Measurements from ENCODE around the gene SH3BP1.

DNA sequence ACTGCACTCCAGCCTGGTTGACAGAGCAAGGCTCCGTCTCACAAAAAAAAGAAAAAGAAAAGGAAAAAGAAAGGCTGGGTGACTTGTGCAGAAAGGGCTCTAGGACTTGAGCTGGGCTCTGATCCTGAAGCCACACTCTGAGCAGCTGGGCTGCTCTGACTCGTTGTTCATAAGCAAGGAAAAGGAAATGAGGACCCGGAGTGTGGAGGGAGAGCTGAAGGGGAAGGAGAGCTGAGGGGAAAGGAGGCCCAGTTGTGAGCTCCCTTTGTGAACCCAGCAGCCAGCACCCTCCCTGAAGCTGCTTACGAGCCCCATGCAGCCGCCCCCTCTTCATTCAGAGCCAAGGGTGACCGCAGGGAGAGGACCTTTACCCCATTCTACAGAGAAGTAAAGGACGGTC is 12.3 kb upstream of the SH3BP1 start:
- TF ChIP-seq YY1 (IDR thresholded peaks at IDR 0.05; ENCODE audit: low read depth) (no peak), TAF1 (IDR thresholded peaks at IDR 0.05; ENCODE audit: low read depth) (no peak), RAD21 (IDR thresholded peaks at IDR 0.05; ENCODE audit: low read depth) (no peak), CREB1 (IDR thresholded peaks at IDR 0.05; ENCODE audit: low read depth) (no peak), USF1 (IDR thresholded peaks at IDR 0.05) (no peak)
- TF ChIP-seq, protein P1, sequence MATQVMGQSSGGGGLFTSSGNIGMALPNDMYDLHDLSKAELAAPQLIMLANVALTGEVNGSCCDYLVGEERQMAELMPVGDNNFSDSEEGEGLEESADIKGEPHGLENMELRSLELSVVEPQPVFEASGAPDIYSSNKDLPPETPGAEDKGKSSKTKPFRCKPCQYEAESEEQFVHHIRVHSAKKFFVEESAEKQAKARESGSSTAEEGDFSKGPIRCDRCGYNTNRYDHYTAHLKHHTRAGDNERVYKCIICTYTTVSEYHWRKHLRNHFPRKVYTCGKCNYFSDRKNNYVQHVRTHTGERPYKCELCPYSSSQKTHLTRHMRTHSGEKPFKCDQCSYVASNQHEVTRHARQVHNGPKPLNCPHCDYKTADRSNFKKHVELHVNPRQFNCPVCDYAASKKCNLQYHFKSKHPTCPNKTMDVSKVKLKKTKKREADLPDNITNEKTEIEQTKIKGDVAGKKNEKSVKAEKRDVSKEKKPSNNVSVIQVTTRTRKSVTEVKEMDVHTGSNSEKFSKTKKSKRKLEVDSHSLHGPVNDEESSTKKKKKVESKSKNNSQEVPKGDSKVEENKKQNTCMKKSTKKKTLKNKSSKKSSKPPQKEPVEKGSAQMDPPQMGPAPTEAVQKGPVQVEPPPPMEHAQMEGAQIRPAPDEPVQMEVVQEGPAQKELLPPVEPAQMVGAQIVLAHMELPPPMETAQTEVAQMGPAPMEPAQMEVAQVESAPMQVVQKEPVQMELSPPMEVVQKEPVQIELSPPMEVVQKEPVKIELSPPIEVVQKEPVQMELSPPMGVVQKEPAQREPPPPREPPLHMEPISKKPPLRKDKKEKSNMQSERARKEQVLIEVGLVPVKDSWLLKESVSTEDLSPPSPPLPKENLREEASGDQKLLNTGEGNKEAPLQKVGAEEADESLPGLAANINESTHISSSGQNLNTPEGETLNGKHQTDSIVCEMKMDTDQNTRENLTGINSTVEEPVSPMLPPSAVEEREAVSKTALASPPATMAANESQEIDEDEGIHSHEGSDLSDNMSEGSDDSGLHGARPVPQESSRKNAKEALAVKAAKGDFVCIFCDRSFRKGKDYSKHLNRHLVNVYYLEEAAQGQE (IDR thresholded peaks at IDR 0.05; ENCODE audit: low read depth) = no peak
- TF ChIP-seq, protein P2, sequence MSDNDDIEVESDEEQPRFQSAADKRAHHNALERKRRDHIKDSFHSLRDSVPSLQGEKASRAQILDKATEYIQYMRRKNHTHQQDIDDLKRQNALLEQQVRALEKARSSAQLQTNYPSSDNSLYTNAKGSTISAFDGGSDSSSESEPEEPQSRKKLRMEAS (IDR thresholded peaks at IDR 0.05) = no peak

All from Ishikawa (cell line).